Ascending aorta (tissue), 2 donors: ENCODE measurements around the gene FAIM2. TPM values are rescaled to one million over a fixed set of nuclear protein-coding genes. Genes with fewer than 3 reads are reported as not detected.
"Not testable (repeated sequence)": the region's sequence is repeated elsewhere in the genome, so short reads cannot be mapped to it uniquely, and the experiment has no call there.

Experiments used
- DNase-seq, 2 donors: peaks; one replicate each; pipeline ENCODE4 v3.0.0-alpha.2; 2019; ENCODE audit warnings: low spot score in 2 of 2
- H3K27ac ChIP-seq, 2 donors: fragments of 200-600 bp; sonication (generic); one replicate each; pipeline ENCODE4 v1.5.1; 2016 to 2017; ENCODE audit warnings: mild to moderate bottlenecking in 1 of 2
- H3K27me3 ChIP-seq: fragments of 200-600 bp; sonication (generic); one replicate; pipeline ENCODE4 v1.5.1; 2017
- H3K36me3 ChIP-seq, 2 donors: fragments of 200-600 bp; sonication (generic); one replicate each; pipeline ENCODE4 v1.5.1; 2016
- H3K4me1 ChIP-seq, 2 donors: fragments of 200-600 bp; sonication (generic); one replicate each; pipeline ENCODE4 v1.5.1; 2016 to 2017; ENCODE audit warnings: mild to moderate bottlenecking in 1 of 2
- H3K4me3 ChIP-seq, 2 donors: fragments of 200-600 bp; sonication (generic); one replicate each; pipeline ENCODE4 v1.5.1; 2016 to 2017; ENCODE audit warnings: mild to moderate bottlenecking in 1 of 2
- H3K9me3 ChIP-seq, 2 donors: fragments of 200-600 bp; sonication (generic); one replicate each; pipeline ENCODE4 v1.5.1; 2016
- intact Hi-C: fragments of 100-400 bp; cut with DNase I; formaldehyde crosslinking; loops from one replicate; pipeline ENCODE4 v1.15.1; 2023
- total RNA-seq: library from RNA; depleted of rRNA; stranded (reverse); fragments of >200 nt; gene quantifications from one replicate; pipeline ENCODE4 v1.1.0, GENCODE V29; 2016
- TF ChIP-seq, protein P1 (sequence below), 3 experiments: fragments of 200-600 bp in 2 of 3; fragments of 450-650 bp in 1 of 3; sonication (generic) in 2 of 3; IDR thresholded peaks; one replicate each; pipeline ENCODE4 v1.5.1; 2016 to 2019; ENCODE audit warnings: antibody characterized with exemption in 3 of 3, mild to moderate bottlenecking in 1 of 3, moderate library complexity in 1 of 3

FAIM2 gene
- total RNA-seq, 1 donor from 2014 or later, result 0.75 TPM

DNA sequence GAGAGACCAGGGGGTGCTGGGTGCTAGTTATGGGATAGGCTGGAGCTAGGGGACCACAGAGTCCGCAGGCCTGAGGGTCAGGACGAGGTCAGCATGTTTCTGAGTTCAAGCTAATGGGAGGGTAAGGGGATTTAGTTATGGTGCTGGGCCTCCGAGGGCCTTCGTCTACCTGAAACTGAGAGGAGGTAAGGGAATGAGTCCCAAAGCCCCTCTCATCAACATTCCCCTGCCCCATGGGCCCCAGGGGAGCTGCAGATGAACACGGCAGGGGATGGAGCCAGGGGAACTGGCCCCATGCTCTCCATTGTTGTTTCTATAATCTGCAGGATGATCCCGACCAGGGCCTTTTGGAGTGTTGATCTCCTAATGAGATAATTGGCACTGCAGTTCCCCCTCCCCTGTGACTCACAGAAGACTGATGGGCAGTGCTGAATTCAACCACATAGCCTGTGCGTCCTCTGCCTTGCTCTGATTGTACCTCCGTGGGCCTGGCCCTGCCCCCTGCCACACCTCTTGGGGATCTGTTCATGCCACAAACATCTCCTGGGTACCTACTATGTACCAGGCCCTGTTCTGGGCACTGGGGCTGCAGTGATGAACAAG is 21.4 kb downstream of the FAIM2 start:
- Histone ChIP-seq H3K9me3 (no peaks in the 10 kb centered on the region), H3K27ac (no peak overlapping the region), H3K36me3 (no peaks in the 10 kb centered on the region), H3K27me3 (no peaks in the 10 kb centered on the region), H3K4me1 (no peaks in the 10 kb centered on the region), H3K4me3 (no peak overlapping the region)
- DNase-seq, result no peak
- intact Hi-C loops, result no loop called here
- TF ChIP-seq, protein P1, sequence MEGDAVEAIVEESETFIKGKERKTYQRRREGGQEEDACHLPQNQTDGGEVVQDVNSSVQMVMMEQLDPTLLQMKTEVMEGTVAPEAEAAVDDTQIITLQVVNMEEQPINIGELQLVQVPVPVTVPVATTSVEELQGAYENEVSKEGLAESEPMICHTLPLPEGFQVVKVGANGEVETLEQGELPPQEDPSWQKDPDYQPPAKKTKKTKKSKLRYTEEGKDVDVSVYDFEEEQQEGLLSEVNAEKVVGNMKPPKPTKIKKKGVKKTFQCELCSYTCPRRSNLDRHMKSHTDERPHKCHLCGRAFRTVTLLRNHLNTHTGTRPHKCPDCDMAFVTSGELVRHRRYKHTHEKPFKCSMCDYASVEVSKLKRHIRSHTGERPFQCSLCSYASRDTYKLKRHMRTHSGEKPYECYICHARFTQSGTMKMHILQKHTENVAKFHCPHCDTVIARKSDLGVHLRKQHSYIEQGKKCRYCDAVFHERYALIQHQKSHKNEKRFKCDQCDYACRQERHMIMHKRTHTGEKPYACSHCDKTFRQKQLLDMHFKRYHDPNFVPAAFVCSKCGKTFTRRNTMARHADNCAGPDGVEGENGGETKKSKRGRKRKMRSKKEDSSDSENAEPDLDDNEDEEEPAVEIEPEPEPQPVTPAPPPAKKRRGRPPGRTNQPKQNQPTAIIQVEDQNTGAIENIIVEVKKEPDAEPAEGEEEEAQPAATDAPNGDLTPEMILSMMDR (IDR thresholded peaks at IDR 0.05), result no peak

DNA sequence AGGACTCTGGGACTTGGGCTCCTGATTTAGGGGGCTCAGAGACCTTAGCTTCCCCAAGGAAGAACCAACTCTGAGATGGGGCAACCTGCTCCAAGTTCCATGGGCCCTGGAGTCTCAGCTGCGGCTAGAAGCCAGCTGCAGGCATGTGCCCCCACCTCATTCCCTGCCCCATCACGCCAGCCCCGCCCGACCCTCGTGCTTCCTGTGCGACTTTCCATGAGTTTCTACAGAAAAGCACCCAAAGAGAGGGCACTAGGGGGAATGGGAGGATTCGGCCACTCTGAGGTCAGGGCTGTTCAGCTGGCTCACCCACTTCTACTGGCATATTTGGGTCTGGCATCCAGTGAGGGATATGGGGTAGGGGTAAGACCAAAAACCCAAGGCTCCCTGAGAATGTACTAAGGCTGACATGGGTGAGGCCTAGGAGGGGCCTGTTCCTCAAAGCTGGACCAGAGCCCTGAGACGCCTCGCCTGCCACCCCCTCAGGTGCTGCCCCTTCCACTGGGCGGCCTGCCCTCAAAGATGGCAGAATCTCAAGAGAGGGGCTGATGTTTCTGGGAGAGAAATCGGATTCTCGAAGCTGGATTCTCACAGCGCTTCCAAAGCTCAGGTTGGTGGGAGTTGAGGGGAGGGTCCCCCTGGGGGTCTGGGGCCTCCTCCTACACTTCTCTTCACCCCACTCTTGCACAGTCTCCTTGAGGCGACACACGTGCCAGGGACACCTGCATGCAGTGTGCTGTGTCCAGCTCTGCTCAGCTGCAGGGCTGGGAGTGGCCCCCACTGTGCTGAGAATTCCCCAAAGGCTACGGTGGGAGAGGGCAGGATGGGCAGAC is 22.1 kb downstream of the FAIM2 start:
- H3K27ac ChIP-seq, result no peak overlapping the region
- H3K27me3 ChIP-seq, result no peaks in the 10 kb centered on the region
- no peaks in the 10 kb centered on the region for H3K4me1 ChIP-seq
- intact Hi-C loops, result no loop called here
- no peaks in the 10 kb centered on the region for H3K36me3 ChIP-seq
- DNase-seq, result no peak
- H3K9me3 ChIP-seq, result no peaks in the 10 kb centered on the region
- TF ChIP-seq, protein P1 (IDR thresholded peaks at IDR 0.05), result no peak
- no peak overlapping the region for H3K4me3 ChIP-seq

DNA sequence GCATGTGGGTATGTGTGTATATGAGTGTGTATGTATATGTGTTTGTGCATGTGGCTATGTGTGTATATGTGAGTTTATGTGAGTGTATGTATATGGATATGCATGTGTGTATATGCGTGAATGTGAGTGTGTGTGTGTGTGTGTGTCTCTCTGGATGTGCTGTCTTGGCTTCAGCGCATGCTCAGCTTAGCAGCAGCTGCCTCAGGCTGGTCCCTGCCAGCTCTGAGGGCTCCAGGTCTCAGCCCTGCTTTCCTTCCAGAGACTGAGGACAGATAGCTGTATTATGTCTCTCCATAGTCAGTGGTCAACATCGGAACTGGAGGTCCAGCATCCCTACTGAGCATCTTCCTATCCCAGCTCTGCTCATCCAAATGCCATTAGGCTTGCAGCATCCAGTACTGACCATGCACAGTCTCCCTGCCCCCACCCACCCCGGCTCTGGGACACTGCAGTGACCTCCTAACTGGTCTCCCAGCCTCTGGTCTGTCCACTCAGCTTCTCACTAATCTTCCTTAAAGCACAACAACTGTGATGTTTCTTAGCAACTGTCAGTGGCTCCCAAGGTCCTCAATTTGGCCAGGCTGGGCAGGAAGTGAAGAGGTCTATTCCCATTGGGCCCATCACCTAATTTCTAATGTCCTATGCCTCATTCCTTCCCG is 22.8 kb downstream of the FAIM2 start:
- DNase-seq, result no peak
- H3K27me3 ChIP-seq, result no peaks in the 10 kb centered on the region
- no peak overlapping the region for H3K4me3 ChIP-seq
- no peaks in the 10 kb centered on the region for H3K9me3 ChIP-seq
- TF ChIP-seq, protein P1 (IDR thresholded peaks at IDR 0.05), result no peak
- H3K4me1 ChIP-seq, result no peaks in the 10 kb centered on the region
- intact Hi-C loops, result no loop called here
- H3K27ac ChIP-seq, result no peak overlapping the region
- no peaks in the 10 kb centered on the region for H3K36me3 ChIP-seq

DNA sequence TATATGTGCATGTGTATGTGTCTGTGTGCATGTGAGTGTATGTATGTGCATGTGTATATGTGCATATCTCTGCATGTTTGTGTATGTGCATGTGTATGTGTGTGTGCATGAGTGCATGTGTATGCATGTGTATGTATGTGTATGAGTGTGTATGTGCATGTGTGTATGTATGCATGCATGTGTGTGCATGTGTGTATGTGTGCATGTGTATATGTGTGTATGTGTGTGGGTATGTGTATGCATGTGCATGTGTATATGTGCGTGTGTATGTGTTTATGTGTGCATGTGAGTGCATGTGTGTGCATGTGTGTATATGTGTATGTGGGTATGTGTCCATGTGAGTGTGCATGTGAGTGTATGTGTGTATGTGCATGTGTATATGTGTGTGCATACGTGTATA is 24.6 kb downstream of the FAIM2 start:
- H3K27ac ChIP-seq, H3K4me1 ChIP-seq, H3K4me3 ChIP-seq, H3K27me3 ChIP-seq, H3K9me3 ChIP-seq, intact Hi-C loops, DNase-seq, H3K36me3 ChIP-seq: not testable (repeated sequence)

DNA sequence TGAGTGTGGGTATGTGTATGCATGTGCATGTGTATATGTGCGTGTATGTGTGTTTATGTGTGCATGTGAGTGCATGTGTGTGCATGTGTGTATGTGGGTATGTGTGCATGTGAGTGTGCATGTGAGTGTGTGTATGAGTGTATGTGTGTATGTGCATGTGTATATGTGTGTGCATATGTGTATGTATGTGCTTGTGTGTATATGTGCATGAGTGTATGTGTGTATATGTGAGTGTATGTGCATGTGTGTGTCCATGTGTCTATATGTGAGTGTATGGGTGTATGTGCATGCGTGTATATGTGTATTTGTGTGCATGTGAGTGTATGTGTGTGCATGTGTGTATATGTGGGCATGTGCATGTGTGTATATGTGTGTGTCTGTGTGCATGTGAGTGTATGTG is 25.7 kb downstream of the FAIM2 start:
- Histone ChIP-seq H3K27ac (no peak overlapping the region), H3K9me3 (no peaks in the 10 kb centered on the region), H3K27me3 (no peaks in the 10 kb centered on the region), H3K36me3 (no peaks in the 10 kb centered on the region), H3K4me1 (no peaks in the 10 kb centered on the region), H3K4me3 (no peak overlapping the region)
- intact Hi-C loops, result no loop called here
- TF ChIP-seq, protein P1 (IDR thresholded peaks at IDR 0.05), result no peak
- no peak for DNase-seq

DNA sequence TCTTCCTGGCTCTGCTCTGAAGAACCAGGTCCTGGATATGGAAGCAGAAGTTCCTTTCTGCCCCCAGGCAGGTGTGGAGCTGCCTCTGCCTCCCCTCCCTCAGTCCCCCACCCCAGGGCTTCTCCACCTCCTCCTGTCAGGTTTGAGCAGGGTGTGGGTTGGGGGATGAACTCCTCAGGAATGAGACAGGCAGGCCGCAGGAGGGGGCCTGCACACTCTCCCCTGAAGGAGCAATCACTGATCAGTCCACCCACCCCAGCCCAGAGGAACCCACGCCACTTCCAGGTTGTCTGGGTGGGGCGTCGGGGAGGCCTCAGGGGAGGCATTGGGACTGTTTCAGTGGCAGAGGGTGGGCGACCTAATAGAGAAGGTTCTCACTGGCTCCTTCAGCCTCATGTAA is 26.6 kb downstream of the FAIM2 start:
- intact Hi-C loops, result no loop called here
- no peak for DNase-seq
- H3K4me1 ChIP-seq, result no peaks in the 10 kb centered on the region
- H3K27me3 ChIP-seq, result no peaks in the 10 kb centered on the region
- H3K9me3 ChIP-seq, result no peaks in the 10 kb centered on the region
- TF ChIP-seq, protein P1 (IDR thresholded peaks at IDR 0.05), result no peak
- H3K36me3 ChIP-seq, result no peaks in the 10 kb centered on the region
- H3K4me3 ChIP-seq, result no peak overlapping the region
- no peak overlapping the region for H3K27ac ChIP-seq
